GM15510 (cell line): ENCODE results near the gene IGF1R.

Source experiments
- POLR2A ChIP-seq: IDR thresholded peaks from 3 replicates; pipeline ENCODE4 v1.6.1; 2011; ENCODE audit warnings: borderline replicate concordance; ENCODE audit not compliant: insufficient read length; ENCODE audit errors: extremely low read depth

The IGF1R gene

GRCh38 chr15:98956796-98957553 lies 308.6 kb downstream of the IGF1R start:
- TF ChIP-seq POLR2A: no peak

- no peak for TF ChIP-seq POLR2A
Measured at GRCh38 chr15:98957655-98958054, 309.3 kb downstream of the IGF1R start.

- TF ChIP-seq POLR2A: no peak
Measured at GRCh38 chr15:98958076-98958475, 309.7 kb downstream of the IGF1R start.

GRCh38 chr15:98958918-98959639 lies 310.7 kb downstream of the IGF1R start:
- no peak for TF ChIP-seq POLR2A

GRCh38 chr15:98959640-98960007 lies 311.3 kb downstream of the IGF1R start:
- TF ChIP-seq POLR2A: no peak

GRCh38 chr15:98960555-98961050 lies 312.3 kb downstream of the IGF1R start:
- TF ChIP-seq POLR2A: no peak

- no peak for TF ChIP-seq POLR2A
Measured at GRCh38 chr15:98963444-98963843, 315.1 kb downstream of the IGF1R start.

- no peak for TF ChIP-seq POLR2A
Measured at GRCh38 chr15:98964466-98965133, 316.3 kb downstream of the IGF1R start.

GRCh38 chr15:98965597-98965996 lies 317.3 kb downstream of the IGF1R start:
- TF ChIP-seq POLR2A: no peak

- TF ChIP-seq POLR2A: no peak
Measured at GRCh38 chr15:98966091-98966787, 317.9 kb downstream of the IGF1R start.

- no peak for TF ChIP-seq POLR2A
Measured at GRCh38 chr15:98967096-98967495, 318.8 kb downstream of the IGF1R start.

GRCh38 chr15:98967916-98968315 lies 319.6 kb downstream of the IGF1R start:
- TF ChIP-seq POLR2A: no peak

- no peak for TF ChIP-seq POLR2A
Measured at GRCh38 chr15:98968576-98968975, 320.2 kb downstream of the IGF1R start.

- TF ChIP-seq POLR2A: no peak
Measured at GRCh38 chr15:98969126-98969735, 320.9 kb downstream of the IGF1R start.
